ENCODE measurements around the gene EHD2. TPM values are rescaled to one million over a fixed set of nuclear protein-coding genes. Genes with fewer than 3 reads are reported as not detected.

EHD2 gene
- polyA plus RNA-seq, 1 donor (not counting 4 experiments of a cell fraction or from before 2014, with no cell fraction given), result 23.7 TPM

DNA sequence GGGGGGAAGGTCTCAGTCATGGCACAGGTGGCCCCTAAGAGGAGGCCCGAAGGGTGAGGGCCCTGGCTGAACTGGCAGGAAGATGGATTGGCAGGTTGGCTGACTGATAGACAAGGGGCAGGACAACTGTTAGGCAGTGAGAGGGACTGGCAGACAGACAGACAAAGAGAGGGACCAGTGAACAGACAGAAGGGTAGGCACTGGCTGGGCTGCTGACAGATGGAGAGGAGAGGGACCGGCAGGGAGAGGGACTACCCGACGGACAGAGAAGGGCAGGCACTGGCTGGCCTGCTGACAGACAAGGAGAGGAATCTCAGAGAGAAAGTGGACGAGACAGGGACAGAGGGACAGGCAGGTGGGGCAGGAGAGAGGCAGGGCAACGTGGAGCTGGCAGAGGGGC lies 31.8 kb upstream of the EHD2 start:
- FAIRE-seq, result no peak
- peaks cover 3% of the 10 kb centered on the region in 2 experiments for H3K36me3 ChIP-seq (ENCODE audit: control insufficient read depth in 2 of 2, extremely low read depth in 1 of 2, insufficient read depth in 2 of 2, low read length in 2 of 2)

GRCh38 chr19:47681936-47682335 lies 31.3 kb upstream of the EHD2 start:
- Histone ChIP-seq H3K4me1 (ENCODE audit: control insufficient read depth, extremely low read depth, insufficient read depth, low read length) (no peaks in the 10 kb centered on the region), H3K4me3 (ENCODE audit: control insufficient read depth in 2 of 3, extremely low read depth in 1 of 3, insufficient read depth in 2 of 3, low read depth in 1 of 3, low read length in 3 of 3) (no peak overlapping the region), H3K36me3 (ENCODE audit: control insufficient read depth in 2 of 2, extremely low read depth in 1 of 2, insufficient read depth in 2 of 2, low read length in 2 of 2) (peaks cover 3% of the 10 kb centered on the region in 2 experiments), H3K27me3 (ENCODE audit: control insufficient read depth, extremely low read depth, insufficient read depth, low read length) (no peaks in the 10 kb centered on the region), H3K4me2 (ENCODE audit: control insufficient read depth, extremely low read depth, insufficient read depth, low read depth, low read length) (no peak overlapping the region), H3K9me3 (ENCODE audit: control insufficient read depth, low read depth, low read length) (no peaks in the 10 kb centered on the region), H3K79me2 (ENCODE audit: control insufficient read depth, insufficient read depth, low read length) (no peaks in the 10 kb centered on the region), H3K27ac (ENCODE audit: control insufficient read depth, insufficient read depth, low read length) (no peak overlapping the region), H4K20me1 (ENCODE audit: control insufficient read depth, extremely low read depth, insufficient read depth, low read length) (no peaks in the 10 kb centered on the region), H3K9ac (ENCODE audit: control insufficient read depth, extremely low read depth, insufficient read depth, low read length) (no peak overlapping the region), H3K9me1 (ENCODE audit: control insufficient read depth, extremely low read depth, insufficient read depth, low read length) (no peaks in the 10 kb centered on the region), H2AFZ (ENCODE audit: control insufficient read depth, low read length) (no peak overlapping the region)
- dilution Hi-C loops (cut with MboI; ENCODE audit: extremely low pct_ligation_motif_present, low sequenced_read_pairs), result no loop called here
- DNase-seq (ENCODE audit: low read depth, low spot score) (no peak), FAIRE-seq (no peak)
- TF ChIP-seq, protein P1, sequence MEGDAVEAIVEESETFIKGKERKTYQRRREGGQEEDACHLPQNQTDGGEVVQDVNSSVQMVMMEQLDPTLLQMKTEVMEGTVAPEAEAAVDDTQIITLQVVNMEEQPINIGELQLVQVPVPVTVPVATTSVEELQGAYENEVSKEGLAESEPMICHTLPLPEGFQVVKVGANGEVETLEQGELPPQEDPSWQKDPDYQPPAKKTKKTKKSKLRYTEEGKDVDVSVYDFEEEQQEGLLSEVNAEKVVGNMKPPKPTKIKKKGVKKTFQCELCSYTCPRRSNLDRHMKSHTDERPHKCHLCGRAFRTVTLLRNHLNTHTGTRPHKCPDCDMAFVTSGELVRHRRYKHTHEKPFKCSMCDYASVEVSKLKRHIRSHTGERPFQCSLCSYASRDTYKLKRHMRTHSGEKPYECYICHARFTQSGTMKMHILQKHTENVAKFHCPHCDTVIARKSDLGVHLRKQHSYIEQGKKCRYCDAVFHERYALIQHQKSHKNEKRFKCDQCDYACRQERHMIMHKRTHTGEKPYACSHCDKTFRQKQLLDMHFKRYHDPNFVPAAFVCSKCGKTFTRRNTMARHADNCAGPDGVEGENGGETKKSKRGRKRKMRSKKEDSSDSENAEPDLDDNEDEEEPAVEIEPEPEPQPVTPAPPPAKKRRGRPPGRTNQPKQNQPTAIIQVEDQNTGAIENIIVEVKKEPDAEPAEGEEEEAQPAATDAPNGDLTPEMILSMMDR (optimal IDR thresholded peaks at IDR 0.05 in 1 of 3, IDR thresholded peaks at IDR 0.05 in 1 of 3, conservative IDR thresholded peaks at IDR 0.05 in 1 of 3; ENCODE audit: extremely low read depth in 1 of 3, insufficient read depth in 2 of 3, low read length in 3 of 3), result no peak
- TF ChIP-seq EZH2 (IDR thresholded peaks at IDR 0.05; ENCODE audit: low read length), result no peak

More for the DNA sequence above, 31.8 kb upstream of the EHD2 start:
- no peak overlapping the region for H3K4me2 ChIP-seq (ENCODE audit: control insufficient read depth, extremely low read depth, insufficient read depth, low read depth, low read length)
- H3K79me2 ChIP-seq (ENCODE audit: control insufficient read depth, insufficient read depth, low read length), result no peaks in the 10 kb centered on the region
- no peaks in the 10 kb centered on the region for H3K27me3 ChIP-seq (ENCODE audit: control insufficient read depth, extremely low read depth, insufficient read depth, low read length)
- TF ChIP-seq EZH2 (IDR thresholded peaks at IDR 0.05; ENCODE audit: low read length), result no peak
- TF ChIP-seq, protein P1 (optimal IDR thresholded peaks at IDR 0.05 in 1 of 3, IDR thresholded peaks at IDR 0.05 in 1 of 3, conservative IDR thresholded peaks at IDR 0.05 in 1 of 3; ENCODE audit: extremely low read depth in 1 of 3, insufficient read depth in 2 of 3, low read length in 3 of 3), result no peak
- H3K4me3 ChIP-seq (ENCODE audit: control insufficient read depth in 2 of 3, extremely low read depth in 1 of 3, insufficient read depth in 2 of 3, low read depth in 1 of 3, low read length in 3 of 3), result no peak overlapping the region
- no peak overlapping the region for H3K9ac ChIP-seq (ENCODE audit: control insufficient read depth, extremely low read depth, insufficient read depth, low read length)
- dilution Hi-C loops (cut with MboI; ENCODE audit: extremely low pct_ligation_motif_present, low sequenced_read_pairs), result no loop called here
- H2AFZ ChIP-seq (ENCODE audit: control insufficient read depth, low read length), result no peak overlapping the region
- no peaks in the 10 kb centered on the region for H3K4me1 ChIP-seq (ENCODE audit: control insufficient read depth, extremely low read depth, insufficient read depth, low read length)
- no peaks in the 10 kb centered on the region for H3K9me3 ChIP-seq (ENCODE audit: control insufficient read depth, low read depth, low read length)
- no peaks in the 10 kb centered on the region for H4K20me1 ChIP-seq (ENCODE audit: control insufficient read depth, extremely low read depth, insufficient read depth, low read length)
- no peak overlapping the region for H3K27ac ChIP-seq (ENCODE audit: control insufficient read depth, insufficient read depth, low read length)
- no peak for DNase-seq (ENCODE audit: low read depth, low spot score)
- no peaks in the 10 kb centered on the region for H3K9me1 ChIP-seq (ENCODE audit: control insufficient read depth, extremely low read depth, insufficient read depth, low read length)
